K562 (cell line): ENCODE data around the gene GGNBP2. TPM values are rescaled to one million over a fixed set of nuclear protein-coding genes. Genes with fewer than 3 reads are reported as not detected.

ENCODE experiments used
- ATAC-seq: fragments of 200-7000 bp; cut with Tn5 transposase; 3 replicates; pipeline ENCODE4 v1.9.1; 2020; ENCODE audit warnings: moderate library complexity
- BruUV-seq: library from RNA; stranded (reverse); fragments of 400-500 nt; replicated peaks from 2 replicates; lab custom pipeline; 2021; lab: Mats Ljungman, UMichigan
- CTCF ChIA-PET: fragments of 300-600 bp; formaldehyde crosslinking; extraction: SDS; loops from one replicate; lab custom pipeline; 2021; ENCODE audit warnings: low intra/inter-chr PET ratio; lab: Yijun Ruan, JAX
- POLR2A ChIA-PET: fragments of 300-600, 350-650 bp; sonication (Branson Sonifier 250); formaldehyde crosslinking; extraction: SDS; loops from one replicate; lab custom pipeline; 2021; ENCODE audit warnings: antibody characterized with exemption, inconsistent platforms; lab: Yijun Ruan, JAX
- DNase-seq, 4 experiments: peaks; one replicate each; pipeline versions ENCODE4 v3.0.0 to v3.0.0-alpha.2; 2011 to 2018; ENCODE audit warnings: low spot score in 3 of 4, mixed read lengths in 3 of 4; ENCODE audit errors: extremely low read depth in 1 of 4
- FAIRE-seq: peaks from 2 replicates; lab custom pipeline; 2011; peaks lifted over from hg19 to GRCh38; lab: Jason Lieb, UNC
- H2AFZ ChIP-seq: 2 replicates; pipeline ENCODE4 v1.6.0; 2011; ENCODE audit warnings: low read depth, low read length, control low read depth, inconsistent platforms
- H3K27ac ChIP-seq: fragments of 200-600 bp; 3 replicates; pipeline ENCODE4 v1.8.0; 2011; ENCODE audit warnings: low read depth, mild to moderate bottlenecking, control low read depth, inconsistent platforms, low read length, moderate library complexity, mixed read lengths; ENCODE audit errors: extremely low read depth
- H3K27me3 ChIP-seq, 2 experiments: fragments of 300-600 bp in 1 of 2; 2 replicates in 1 of 2; 3 replicates in 1 of 2; pipeline versions ENCODE4 v1.6.0 to v1.8.0; 2011; ENCODE audit warnings: inconsistent platforms in 2 of 2, low read length in 2 of 2, mild to moderate bottlenecking in 1 of 2, mixed read lengths in 1 of 2, moderate library complexity in 1 of 2; ENCODE audit not compliant: control insufficient read depth in 2 of 2, insufficient read depth in 2 of 2
- H3K36me3 ChIP-seq: fragments of 300-600 bp; 3 replicates; pipeline ENCODE4 v1.8.0; 2011; ENCODE audit warnings: mild to moderate bottlenecking, low read length, inconsistent platforms; ENCODE audit not compliant: control insufficient read depth, insufficient read depth
- H3K4me1 ChIP-seq, 2 experiments: fragments of 200-600 bp in 1 of 2; replicated peaks in 1 of 2; 2 replicates in 1 of 2; 3 replicates in 1 of 2; pipeline versions ENCODE4 v1.5.1 to v1.8.0; 2011; ENCODE audit warnings: inconsistent platforms in 2 of 2, low read length in 2 of 2, mild to moderate bottlenecking in 1 of 2, mixed read lengths in 1 of 2, moderate library complexity in 1 of 2; ENCODE audit not compliant: control insufficient read depth in 2 of 2, insufficient read depth in 2 of 2
- H3K4me2 ChIP-seq: 2 replicates; pipeline ENCODE4 v1.6.1; 2011; ENCODE audit warnings: low read length, control low read depth, inconsistent platforms, mixed read lengths; ENCODE audit not compliant: insufficient read depth
- H3K4me3 ChIP-seq: fragments of 200-600 bp; sonication (generic), shearing (Covaris generic); 2 replicates; pipeline ENCODE4 v1.5.1; 2016; ENCODE audit warnings: control low read depth, inconsistent platforms
- H3K79me2 ChIP-seq: fragments of 200-600 bp; 3 replicates; pipeline ENCODE4 v1.8.0; 2011; ENCODE audit warnings: low read length, inconsistent platforms; ENCODE audit not compliant: control insufficient read depth, insufficient read depth
- H3K9ac ChIP-seq, 2 experiments: 2 replicates each; pipeline versions ENCODE4 v1.6.0 to v1.6.1; 2011; ENCODE audit warnings: low read depth in 2 of 2, low read length in 2 of 2, control low read depth in 1 of 2, inconsistent platforms in 1 of 2, mild to moderate bottlenecking in 1 of 2, mixed read lengths in 1 of 2; ENCODE audit not compliant: insufficient read depth in 1 of 2
- H3K9me1 ChIP-seq: one replicate; pipeline ENCODE4 v1.6.0; 2011; ENCODE audit warnings: inconsistent platforms, mild to moderate bottlenecking, low read length, moderate library complexity; ENCODE audit not compliant: control insufficient read depth, insufficient read depth
- H3K9me3 ChIP-seq: replicated peaks from 2 replicates; pipeline ENCODE4 v1.5.1; 2011; ENCODE audit warnings: low read depth, low read length, inconsistent platforms; ENCODE audit not compliant: control insufficient read depth, insufficient read depth
- H4K20me1 ChIP-seq: replicated peaks from 2 replicates; pipeline ENCODE4 v1.6.1; 2011; ENCODE audit warnings: low read length, inconsistent platforms, mixed read lengths; ENCODE audit not compliant: control insufficient read depth, insufficient read depth
- MEIS2 ChIP-seq: fragments of 450-650 bp; IDR thresholded peaks from 2 replicates; pipeline ENCODE4 v1.6.1; 2014; ENCODE audit warnings: mild to moderate bottlenecking; ENCODE audit not compliant: partially characterized antibody
- SAFB2 ChIP-seq: fragments of 200-400 bp; formaldehyde crosslinking; IDR thresholded peaks from 2 replicates; pipeline ENCODE4 v1.6.1; 2018; ENCODE audit warnings: borderline replicate concordance, low read length, low read depth, moderate library complexity; ENCODE audit not compliant: severe bottlenecking
- SIN3B ChIP-seq: fragments of 450-650 bp; IDR thresholded peaks from 2 replicates; pipeline ENCODE4 v1.6.1; 2017; ENCODE audit warnings: low read depth, mild to moderate bottlenecking, moderate library complexity
- TCF7 ChIP-seq: sonication (generic); IDR thresholded peaks from 2 replicates; pipeline ENCODE4 v1.6.1; 2016; ENCODE audit warnings: antibody characterized with exemption, borderline replicate concordance
- ZNF3 ChIP-seq: fragments of 250-450 bp; sonication (Bioruptor Pico); IDR thresholded peaks from 2 replicates; pipeline ENCODE4 v1.5.0; 2021; ENCODE audit warnings: mild to moderate bottlenecking, moderate library complexity
- ZNF561 ChIP-seq: fragments of 450-650 bp; formaldehyde crosslinking; conservative IDR thresholded peaks from 2 replicates; pipeline ENCODE4 v1.4.0; 2020; ENCODE audit warnings: mild to moderate bottlenecking, moderate library complexity
- ZNF57 ChIP-seq: fragments of 450-650 bp; formaldehyde crosslinking; IDR thresholded peaks from 2 replicates; pipeline ENCODE4 v1.4.0; 2020; ENCODE audit warnings: mild to moderate bottlenecking, moderate library complexity
- WGBS: fragments of 100-300 bp; shearing (Covaris generic); methylation state at CpG from one replicate; pipeline ENCODE4 v1.1.6; 2016; ENCODE audit warnings: low coverage, mixed read lengths; ENCODE audit not compliant: insufficient coverage; ENCODE audit errors: missing lambda C conversion rate; 5-methylcytosine and 5-hydroxymethylcytosine counted together
- in situ Hi-C: fragments of 300-500 bp; cut with MboI; formaldehyde crosslinking; loops from 4 replicates; pipeline ENCODE4 v1.15.0; 2018; ENCODE audit warnings: inconsistent platforms, mixed read lengths
- intact Hi-C: fragments of 100-400 bp; cut with micrococcal nuclease; formaldehyde crosslinking; loops from 2 replicates; pipeline ENCODE4 v1.14.2; 2022
- polyA plus RNA-seq, 8 experiments: library from polyadenylated mRNA; depleted of rRNA in 4 of 8; stranded (reverse) in 5 of 8; unstranded in 3 of 8; fragments of >200 nt; fragmentation: Nextera tagmentation in 2 of 8; fragmentation: Illumina TruSeq in 1 of 8; extraction: Ambion mirVana in 2 of 8; extraction: Trizol in 1 of 8; gene quantifications; 2 replicates each; pipeline versions ENCODE4 v1.2.1 to v1.2.3, GENCODE V29; 2011 to 2014; ENCODE audit warnings: inconsistent platforms in 1 of 8, missing spikeins in 1 of 8
- total RNA-seq, 7 experiments: library from RNA; depleted of rRNA in 6 of 7; stranded (reverse); fragments of >200 nt in 6 of 7; fragmentation: Illumina TruSeq in 2 of 7; extraction: Trizol in 2 of 7; gene quantifications; 2 replicates each; pipeline versions ENCODE4 v1.2.1 to v1.2.3, GENCODE V29; 2011 to 2021; ENCODE audit warnings: low replicate concordance in 1 of 7
- TF ChIP-seq, protein P1 (sequence below): fragments of 250-450 bp; sonication (Bioruptor Pico); IDR thresholded peaks from 2 replicates; pipeline ENCODE4 v1.8.0; 2021; ENCODE audit warnings: mild to moderate bottlenecking, moderate library complexity
- TF ChIP-seq, protein P2 (sequence below): fragments of 450-650 bp; formaldehyde crosslinking; IDR thresholded peaks from 2 replicates; pipeline ENCODE4 v1.4.0; 2020; ENCODE audit warnings: mild to moderate bottlenecking
- TF ChIP-seq, protein P3 (sequence below): fragments of 450-650 bp; conservative IDR thresholded peaks from 2 replicates; pipeline ENCODE4 v1.6.1; 2016; ENCODE audit warnings: missing genetic modification characterization, low read depth, mild to moderate bottlenecking, missing compliant biosample characterization, moderate library complexity

The GGNBP2 gene
- total and polyA plus RNA-seq, 9 of the 15 experiments (the other 6 are each of a cell fraction or from before 2014, with no cell fraction given) = 35.7 to 96.6 (median 64.1) TPM

- Histone ChIP-seq H3K27me3 (no peaks in the 10 kb centered on the region), H3K9ac (no peak overlapping the region), H3K27ac (no peak overlapping the region), H3K4me3 (no peak overlapping the region), H3K9me3 (no peaks in the 10 kb centered on the region), H3K36me3 (peaks cover 83% of the 10 kb centered on the region), H2AFZ (no peak overlapping the region), H3K4me2 (no peak overlapping the region), H4K20me1 (no peaks in the 10 kb centered on the region), H3K4me1 (peaks cover 4 to 13% of the 10 kb centered on the region in 2 experiments; a peak in 4 of 5 replicates), H3K79me2 (peaks cover 4% of the 10 kb centered on the region), H3K9me1 (no peaks in the 10 kb centered on the region)
- CTCF ChIA-PET = no interaction called here
- BruUV-seq = no TSS peak
- DNase-seq (no peak), FAIRE-seq (no peak), ATAC-seq (no peak)
- intact Hi-C loops = no loop called here
- WGBS = 80% methylated on average over 2 of the region's 2 CpGs
- POLR2A ChIA-PET = interaction anchor here (0.9 to 4.0 kb wide), 2 partner anchors 8 to 13 kb away, joined by 3 to 19 read pairs; no protein-coding TSS in a partner anchor
- in situ Hi-C loops = no loop called here
- TF ChIP-seq, protein P1, sequence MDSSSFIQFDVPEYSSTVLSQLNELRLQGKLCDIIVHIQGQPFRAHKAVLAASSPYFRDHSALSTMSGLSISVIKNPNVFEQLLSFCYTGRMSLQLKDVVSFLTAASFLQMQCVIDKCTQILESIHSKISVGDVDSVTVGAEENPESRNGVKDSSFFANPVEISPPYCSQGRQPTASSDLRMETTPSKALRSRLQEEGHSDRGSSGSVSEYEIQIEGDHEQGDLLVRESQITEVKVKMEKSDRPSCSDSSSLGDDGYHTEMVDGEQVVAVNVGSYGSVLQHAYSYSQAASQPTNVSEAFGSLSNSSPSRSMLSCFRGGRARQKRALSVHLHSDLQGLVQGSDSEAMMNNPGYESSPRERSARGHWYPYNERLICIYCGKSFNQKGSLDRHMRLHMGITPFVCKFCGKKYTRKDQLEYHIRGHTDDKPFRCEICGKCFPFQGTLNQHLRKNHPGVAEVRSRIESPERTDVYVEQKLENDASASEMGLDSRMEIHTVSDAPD (CRISPR knock-in tag) = no peak
- TF ChIP-seq ZNF57 (CRISPR knock-in tag) = no peak
Observed at GRCh38 chr17:36586138-36586537, 41.4 kb downstream of the GGNBP2 start.

DNA sequence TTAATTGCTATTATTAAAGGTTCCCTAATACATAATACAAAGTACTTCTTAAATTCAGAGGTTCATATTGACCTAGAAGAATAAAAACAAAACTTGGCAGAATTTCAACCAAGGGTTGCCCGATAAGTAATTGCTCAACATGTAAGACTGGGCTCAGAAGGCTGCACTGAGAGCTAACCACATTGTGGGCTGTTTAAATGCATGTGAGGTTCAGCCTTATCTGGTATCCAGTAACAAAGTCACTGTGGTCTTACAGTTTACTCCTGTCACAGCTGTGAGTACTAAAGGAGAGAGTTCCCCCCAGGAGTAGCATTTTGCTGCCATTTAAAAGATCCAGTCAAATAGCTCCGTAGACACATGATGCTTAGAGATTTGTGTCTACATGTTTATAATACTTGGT, 45.4 kb downstream of the GGNBP2 start:
- Histone ChIP-seq H3K4me3 (no peak overlapping the region), H3K36me3 (peaks cover 68% of the 10 kb centered on the region), H3K27ac (peak overlapping the region; percentile 68; the same call in 2 of the 3 replicates), H3K79me2 (peaks cover 40% of the 10 kb centered on the region), H3K4me2 (no peak overlapping the region), H3K9me3 (no peaks in the 10 kb centered on the region), H3K9ac (peak overlapping the region in 1 of 2 experiments; percentile 77; a peak in 2 of 4 replicates), H3K4me1 (peaks cover 33 to 42% of the 10 kb centered on the region in 2 experiments), H2AFZ (no peak overlapping the region), H3K27me3 (no peaks in the 10 kb centered on the region), H4K20me1 (no peaks in the 10 kb centered on the region; the same call in 1 of the 2 replicates), H3K9me1 (no peaks in the 10 kb centered on the region)
- no TSS peak for BruUV-seq
- FAIRE-seq (no peak), DNase-seq (peak; percentile 59 to 82 (median 69)), ATAC-seq (peak; percentile 62)
- WGBS = 0% methylated on average over 2 of the region's 2 CpGs
- intact Hi-C loops (loop anchor here (2.0 kb wide), 2 partner anchors 45 to 55 kb away; partner anchors contain the start of genes GGNBP2, MYO19 and PIGW), in situ Hi-C loops (loop anchor here (5.0 kb wide), 1 partner anchor 43 kb away; no protein-coding TSS in a partner anchor)
- CTCF ChIA-PET = no interaction called here
- POLR2A ChIA-PET = interaction anchor here (0.7 to 4.4 kb wide), 6 partner anchors 8 to 56 kb away, joined by 3 to 32 read pairs (median 4); partner anchors contain the start of gene MRM1
- TF ChIP-seq SIN3B (no peak), ZNF3 (CRISPR knock-in tag) (no peak), ZNF561 (CRISPR knock-in tag) (no peak), MEIS2 (peak; percentile 22), SAFB2 (no peak), TCF7 (no peak)
- TF ChIP-seq, protein P2, sequence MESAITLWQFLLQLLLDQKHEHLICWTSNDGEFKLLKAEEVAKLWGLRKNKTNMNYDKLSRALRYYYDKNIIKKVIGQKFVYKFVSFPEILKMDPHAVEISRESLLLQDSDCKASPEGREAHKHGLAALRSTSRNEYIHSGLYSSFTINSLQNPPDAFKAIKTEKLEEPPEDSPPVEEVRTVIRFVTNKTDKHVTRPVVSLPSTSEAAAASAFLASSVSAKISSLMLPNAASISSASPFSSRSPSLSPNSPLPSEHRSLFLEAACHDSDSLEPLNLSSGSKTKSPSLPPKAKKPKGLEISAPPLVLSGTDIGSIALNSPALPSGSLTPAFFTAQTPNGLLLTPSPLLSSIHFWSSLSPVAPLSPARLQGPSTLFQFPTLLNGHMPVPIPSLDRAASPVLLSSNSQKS (CRISPR knock-in tag) = no peak
- TF ChIP-seq, protein P3, sequence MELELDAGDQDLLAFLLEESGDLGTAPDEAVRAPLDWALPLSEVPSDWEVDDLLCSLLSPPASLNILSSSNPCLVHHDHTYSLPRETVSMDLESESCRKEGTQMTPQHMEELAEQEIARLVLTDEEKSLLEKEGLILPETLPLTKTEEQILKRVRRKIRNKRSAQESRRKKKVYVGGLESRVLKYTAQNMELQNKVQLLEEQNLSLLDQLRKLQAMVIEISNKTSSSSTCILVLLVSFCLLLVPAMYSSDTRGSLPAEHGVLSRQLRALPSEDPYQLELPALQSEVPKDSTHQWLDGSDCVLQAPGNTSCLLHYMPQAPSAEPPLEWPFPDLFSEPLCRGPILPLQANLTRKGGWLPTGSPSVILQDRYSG (tag) = no peak
